ENCODE measurements around the gene DNAL4.

DNAL4 gene

GRCh38 chr22:38732251-38732815 is 61.6 kb downstream of the DNAL4 start:
- no peak for DNase-seq (ENCODE audit: low read depth)
- H3K4me3 ChIP-seq (ENCODE audit: low read depth, low read length), result no peak overlapping the region

GRCh38 chr22:38731703-38732161 is 62.2 kb downstream of the DNAL4 start:
- H3K4me3 ChIP-seq (ENCODE audit: low read depth, low read length), result no peak overlapping the region
- no peak for DNase-seq (ENCODE audit: low read depth)

GRCh38 chr22:38730411-38730871 is 63.5 kb downstream of the DNAL4 start:
- no peak for DNase-seq (ENCODE audit: low read depth)
- H3K4me3 ChIP-seq (ENCODE audit: low read depth, low read length), result no peak overlapping the region

- DNase-seq (ENCODE audit: low read depth), result no peak
- H3K4me3 ChIP-seq (ENCODE audit: low read depth, low read length), result no peak overlapping the region
Observed at GRCh38 chr22:38729946-38730345, 64.0 kb downstream of the DNAL4 start.

- no peak for DNase-seq (ENCODE audit: low read depth)
- no peak overlapping the region for H3K4me3 ChIP-seq (ENCODE audit: low read depth, low read length)
Observed at GRCh38 chr22:38728871-38729796, 64.8 kb downstream of the DNAL4 start.
